ENCODE results near the gene SLX9.

SLX9 gene

GRCh38 chr21:44900559-44901251 lies 39.1 kb upstream of the SLX9 start:
- no peak for DNase-seq (ENCODE audit: extremely low spot score)
- ChIA-PET POLR2A (no interaction called here), CTCF (no interaction called here)
- no peak for TF ChIP-seq TARDBP (IDR thresholded peaks at IDR 0.05)
- no peak for TF ChIP-seq FOXK2 (IDR thresholded peaks at IDR 0.05)
- no peak for TF ChIP-seq HDGF (IDR thresholded peaks at IDR 0.05; ENCODE audit: borderline replicate concordance)
- no peak for TF ChIP-seq CTBP1 (IDR thresholded peaks at IDR 0.05; ENCODE audit: borderline replicate concordance)
- TF ChIP-seq SP1 (IDR thresholded peaks at IDR 0.05), result no peak
- TF ChIP-seq LEF1 (IDR thresholded peaks at IDR 0.05; ENCODE audit: borderline replicate concordance), result no peak
- no peak for TF ChIP-seq PKNOX1 (IDR thresholded peaks at IDR 0.05)
- no peak for TF ChIP-seq ZNF384 (IDR thresholded peaks at IDR 0.05)
- no peak for TF ChIP-seq ELF4 (IDR thresholded peaks at IDR 0.05)
- no peak for TF ChIP-seq FOXM1 (IDR thresholded peaks at IDR 0.05; ENCODE audit: borderline replicate concordance)
- no peak for TF ChIP-seq NFRKB (IDR thresholded peaks at IDR 0.05)
- TF ChIP-seq ARNT (IDR thresholded peaks at IDR 0.05), result no peak
- no peak for TF ChIP-seq SUZ12 (IDR thresholded peaks at IDR 0.05)
- TF ChIP-seq FOXA1 (IDR thresholded peaks at IDR 0.05), result no peak
- no peak for TF ChIP-seq L3MBTL2 (conservative IDR thresholded peaks at IDR 0.05)
- TF ChIP-seq BHLHE40 (IDR thresholded peaks at IDR 0.05; ENCODE audit: borderline replicate concordance), result no peak

- ChIA-PET CTCF (no interaction called here), POLR2A (no interaction called here)
- TF ChIP-seq FOXK2 (IDR thresholded peaks at IDR 0.05) (no peak), TARDBP (IDR thresholded peaks at IDR 0.05) (no peak), SUZ12 (IDR thresholded peaks at IDR 0.05) (no peak), NFRKB (IDR thresholded peaks at IDR 0.05) (no peak), ZNF384 (IDR thresholded peaks at IDR 0.05) (no peak), FOXA1 (IDR thresholded peaks at IDR 0.05) (no peak), L3MBTL2 (conservative IDR thresholded peaks at IDR 0.05) (no peak)
- no peak for DNase-seq (ENCODE audit: extremely low spot score)
Observed at GRCh38 chr21:44901391-44902074, 38.3 kb upstream of the SLX9 start.

- TF ChIP-seq NFRKB (IDR thresholded peaks at IDR 0.05), result no peak
- ChIA-PET CTCF (no interaction called here), POLR2A (no interaction called here)
- no peak for DNase-seq (ENCODE audit: extremely low spot score)
Observed at GRCh38 chr21:44902268-44903049, 37.4 kb upstream of the SLX9 start.

GRCh38 chr21:44903050-44903685 lies 36.7 kb upstream of the SLX9 start:
- TF ChIP-seq PKNOX1 (IDR thresholded peaks at IDR 0.05), result no peak
- POLR2A ChIA-PET, result no interaction called here
- CTCF ChIA-PET, result no interaction called here
- no peak for DNase-seq (ENCODE audit: extremely low spot score)

GRCh38 chr21:44903689-44904088 lies 36.1 kb upstream of the SLX9 start:
- DNase-seq (ENCODE audit: extremely low spot score), result no peak
- ChIA-PET POLR2A (no interaction called here), CTCF (no interaction called here)
- TF ChIP-seq LEF1 (IDR thresholded peaks at IDR 0.05; ENCODE audit: borderline replicate concordance) (no peak), ARNT (IDR thresholded peaks at IDR 0.05) (no peak), SUZ12 (IDR thresholded peaks at IDR 0.05) (no peak), BHLHE40 (IDR thresholded peaks at IDR 0.05; ENCODE audit: borderline replicate concordance) (no peak), PKNOX1 (IDR thresholded peaks at IDR 0.05) (no peak), L3MBTL2 (conservative IDR thresholded peaks at IDR 0.05) (no peak), CTBP1 (IDR thresholded peaks at IDR 0.05; ENCODE audit: borderline replicate concordance) (no peak), SP1 (IDR thresholded peaks at IDR 0.05) (no peak), FOXM1 (IDR thresholded peaks at IDR 0.05; ENCODE audit: borderline replicate concordance) (no peak), FOXA1 (IDR thresholded peaks at IDR 0.05) (no peak), TARDBP (IDR thresholded peaks at IDR 0.05) (no peak), ELF4 (IDR thresholded peaks at IDR 0.05) (no peak), NFRKB (IDR thresholded peaks at IDR 0.05) (no peak)

GRCh38 chr21:44904141-44904923 lies 35.5 kb upstream of the SLX9 start:
- ChIA-PET POLR2A (no interaction called here), CTCF (no interaction called here)
- no peak for DNase-seq (ENCODE audit: extremely low spot score)
- TF ChIP-seq FOXK2 (IDR thresholded peaks at IDR 0.05) (no peak), L3MBTL2 (conservative IDR thresholded peaks at IDR 0.05) (no peak), ARNT (IDR thresholded peaks at IDR 0.05) (no peak), TARDBP (IDR thresholded peaks at IDR 0.05) (no peak), CTBP1 (IDR thresholded peaks at IDR 0.05; ENCODE audit: borderline replicate concordance) (no peak), SUZ12 (IDR thresholded peaks at IDR 0.05) (no peak), ELF4 (IDR thresholded peaks at IDR 0.05) (no peak), PKNOX1 (IDR thresholded peaks at IDR 0.05) (no peak), ZNF384 (IDR thresholded peaks at IDR 0.05) (no peak), SP1 (IDR thresholded peaks at IDR 0.05) (no peak), HDGF (IDR thresholded peaks at IDR 0.05; ENCODE audit: borderline replicate concordance) (no peak)
